Sigmoid colon (tissue), 4 donors: ENCODE measurements around the gene H19.

Source experiments
- EP300 ChIP-seq, 4 donors: sonication (generic); formaldehyde crosslinking; IDR thresholded peaks; one replicate each; pipeline ENCODE4 v1.6.1; 2017; ENCODE audit warnings: antibody characterized with exemption in 4 of 4
- POLR2A ChIP-seq, 2 donors: fragments of 450-650 bp; IDR thresholded peaks; one replicate each; pipeline ENCODE4 v1.6.1; 2016; ENCODE audit warnings: antibody characterized with exemption in 2 of 2, mild to moderate bottlenecking in 2 of 2, moderate library complexity in 2 of 2
- POLR2AphosphoS5 ChIP-seq, 4 donors: sonication (generic); formaldehyde crosslinking; IDR thresholded peaks; one replicate each; pipeline ENCODE4 v1.6.1; 2017; ENCODE audit warnings: antibody characterized with exemption in 4 of 4
- TF ChIP-seq, protein P1 (sequence below), 4 experiments: fragments of 450-650 bp in 3 of 4; fragments of 200-600 bp in 1 of 4; IDR thresholded peaks; one replicate each; pipeline ENCODE4 v1.5.1; 2016 to 2019; ENCODE audit warnings: antibody characterized with exemption in 4 of 4, mild to moderate bottlenecking in 3 of 4, moderate library complexity in 2 of 4

DNA sequence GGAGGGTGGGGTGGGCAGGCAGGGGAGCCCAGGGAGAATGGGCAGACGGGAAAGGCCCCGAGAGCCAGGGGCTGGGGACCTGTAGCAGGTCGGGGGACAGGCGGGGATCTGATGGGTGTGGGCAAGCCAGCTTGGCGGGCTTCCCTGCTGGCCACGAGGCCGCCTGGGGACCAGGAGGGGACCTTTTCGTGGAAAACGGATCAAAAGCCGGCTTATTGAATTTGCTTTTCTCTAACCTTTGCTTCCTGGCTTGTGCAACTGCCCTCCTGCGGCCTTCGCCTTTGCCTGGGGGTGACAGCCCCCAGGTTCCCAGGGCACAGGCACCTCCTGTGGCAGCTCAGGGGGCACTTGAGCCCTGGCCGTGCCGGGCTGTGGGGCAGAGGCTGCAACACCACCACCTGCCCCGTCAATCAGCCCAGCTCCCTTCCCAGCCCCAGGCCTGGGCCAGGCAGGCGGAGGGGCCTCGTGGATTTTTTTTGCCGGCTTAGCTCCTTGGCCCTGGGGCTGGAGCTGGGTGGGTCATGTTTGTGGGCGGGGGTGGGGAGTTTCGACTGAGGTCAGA lies 41.6 kb upstream of the H19 start:
- TF ChIP-seq, protein P1, sequence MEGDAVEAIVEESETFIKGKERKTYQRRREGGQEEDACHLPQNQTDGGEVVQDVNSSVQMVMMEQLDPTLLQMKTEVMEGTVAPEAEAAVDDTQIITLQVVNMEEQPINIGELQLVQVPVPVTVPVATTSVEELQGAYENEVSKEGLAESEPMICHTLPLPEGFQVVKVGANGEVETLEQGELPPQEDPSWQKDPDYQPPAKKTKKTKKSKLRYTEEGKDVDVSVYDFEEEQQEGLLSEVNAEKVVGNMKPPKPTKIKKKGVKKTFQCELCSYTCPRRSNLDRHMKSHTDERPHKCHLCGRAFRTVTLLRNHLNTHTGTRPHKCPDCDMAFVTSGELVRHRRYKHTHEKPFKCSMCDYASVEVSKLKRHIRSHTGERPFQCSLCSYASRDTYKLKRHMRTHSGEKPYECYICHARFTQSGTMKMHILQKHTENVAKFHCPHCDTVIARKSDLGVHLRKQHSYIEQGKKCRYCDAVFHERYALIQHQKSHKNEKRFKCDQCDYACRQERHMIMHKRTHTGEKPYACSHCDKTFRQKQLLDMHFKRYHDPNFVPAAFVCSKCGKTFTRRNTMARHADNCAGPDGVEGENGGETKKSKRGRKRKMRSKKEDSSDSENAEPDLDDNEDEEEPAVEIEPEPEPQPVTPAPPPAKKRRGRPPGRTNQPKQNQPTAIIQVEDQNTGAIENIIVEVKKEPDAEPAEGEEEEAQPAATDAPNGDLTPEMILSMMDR (IDR thresholded peaks at IDR 0.05): no peak
- no peak for TF ChIP-seq POLR2A (IDR thresholded peaks at IDR 0.05)
- TF ChIP-seq EP300 (IDR thresholded peaks at IDR 0.05): no peak
- no peak for TF ChIP-seq POLR2AphosphoS5 (IDR thresholded peaks at IDR 0.05)
